GM10266 (cell line): ENCODE data around the gene TMTC2.

Source experiments
- DNase-seq: peaks from one replicate; pipeline ENCODE4 v3.0.0; 2012; ENCODE audit errors: extremely low spot score
- TF ChIP-seq, protein P1 (sequence below): IDR thresholded peaks from 2 replicates; pipeline ENCODE4 v1.5.1; 2012; ENCODE audit warnings: mild to moderate bottlenecking, low read depth; ENCODE audit not compliant: control insufficient read depth, insufficient read depth; ENCODE audit errors: missing control alignments

The TMTC2 gene

DNA sequence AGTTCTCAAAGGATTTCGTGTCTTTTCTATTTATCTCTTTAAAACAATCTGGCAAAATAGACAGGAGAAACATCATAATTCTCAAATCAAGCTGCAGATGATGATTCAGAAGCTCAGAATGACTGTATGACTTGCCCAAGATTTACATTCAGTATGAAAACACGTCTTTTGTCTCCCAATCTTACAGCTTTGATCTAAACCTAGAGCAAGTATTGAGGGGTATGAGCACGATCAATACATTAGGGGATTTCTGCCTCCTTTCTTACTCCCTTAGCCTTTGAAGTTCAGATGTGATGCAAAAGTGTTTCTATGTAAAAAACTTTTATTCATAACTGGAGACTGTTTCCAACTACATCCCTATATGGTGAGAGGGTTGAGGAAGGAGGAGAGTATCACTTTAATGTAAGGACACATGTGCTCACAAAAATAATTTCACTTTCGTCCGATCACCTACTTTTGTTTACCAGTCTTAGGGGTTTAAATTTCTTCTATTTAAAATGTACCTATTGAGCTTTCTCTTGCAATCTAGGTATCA lies 454.8 kb downstream of the TMTC2 start:
- no peak for DNase-seq

GRCh38 chr12:83142914-83143313 lies 456.2 kb downstream of the TMTC2 start:
- DNase-seq: no peak

More for the DNA sequence above, 454.8 kb downstream of the TMTC2 start:
- TF ChIP-seq, protein P1, sequence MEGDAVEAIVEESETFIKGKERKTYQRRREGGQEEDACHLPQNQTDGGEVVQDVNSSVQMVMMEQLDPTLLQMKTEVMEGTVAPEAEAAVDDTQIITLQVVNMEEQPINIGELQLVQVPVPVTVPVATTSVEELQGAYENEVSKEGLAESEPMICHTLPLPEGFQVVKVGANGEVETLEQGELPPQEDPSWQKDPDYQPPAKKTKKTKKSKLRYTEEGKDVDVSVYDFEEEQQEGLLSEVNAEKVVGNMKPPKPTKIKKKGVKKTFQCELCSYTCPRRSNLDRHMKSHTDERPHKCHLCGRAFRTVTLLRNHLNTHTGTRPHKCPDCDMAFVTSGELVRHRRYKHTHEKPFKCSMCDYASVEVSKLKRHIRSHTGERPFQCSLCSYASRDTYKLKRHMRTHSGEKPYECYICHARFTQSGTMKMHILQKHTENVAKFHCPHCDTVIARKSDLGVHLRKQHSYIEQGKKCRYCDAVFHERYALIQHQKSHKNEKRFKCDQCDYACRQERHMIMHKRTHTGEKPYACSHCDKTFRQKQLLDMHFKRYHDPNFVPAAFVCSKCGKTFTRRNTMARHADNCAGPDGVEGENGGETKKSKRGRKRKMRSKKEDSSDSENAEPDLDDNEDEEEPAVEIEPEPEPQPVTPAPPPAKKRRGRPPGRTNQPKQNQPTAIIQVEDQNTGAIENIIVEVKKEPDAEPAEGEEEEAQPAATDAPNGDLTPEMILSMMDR: no peak

DNA sequence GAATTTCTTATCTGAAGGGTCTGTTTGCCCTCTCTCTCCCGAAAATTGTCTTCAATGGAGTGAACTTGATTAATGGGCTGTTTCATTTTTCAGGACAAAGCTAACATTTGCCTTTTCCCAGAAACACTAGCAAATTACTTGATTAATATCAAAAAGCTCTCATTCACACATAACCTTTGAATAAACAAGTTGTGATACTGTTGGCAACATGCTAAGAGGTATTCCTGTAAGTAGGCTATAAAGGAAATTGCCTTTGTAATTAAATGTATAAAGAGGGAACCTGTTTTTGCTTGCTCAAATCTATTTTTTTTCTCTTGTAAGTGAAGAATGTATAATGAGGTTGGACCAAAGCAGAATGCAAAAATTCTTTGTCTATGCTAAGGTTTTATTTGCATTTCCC lies 457.2 kb downstream of the TMTC2 start:
- TF ChIP-seq, protein P1: no peak
- no peak for DNase-seq

More at GRCh38 chr12:83142914-83143313, 456.2 kb downstream of the TMTC2 start:
- TF ChIP-seq, protein P1: no peak

DNA sequence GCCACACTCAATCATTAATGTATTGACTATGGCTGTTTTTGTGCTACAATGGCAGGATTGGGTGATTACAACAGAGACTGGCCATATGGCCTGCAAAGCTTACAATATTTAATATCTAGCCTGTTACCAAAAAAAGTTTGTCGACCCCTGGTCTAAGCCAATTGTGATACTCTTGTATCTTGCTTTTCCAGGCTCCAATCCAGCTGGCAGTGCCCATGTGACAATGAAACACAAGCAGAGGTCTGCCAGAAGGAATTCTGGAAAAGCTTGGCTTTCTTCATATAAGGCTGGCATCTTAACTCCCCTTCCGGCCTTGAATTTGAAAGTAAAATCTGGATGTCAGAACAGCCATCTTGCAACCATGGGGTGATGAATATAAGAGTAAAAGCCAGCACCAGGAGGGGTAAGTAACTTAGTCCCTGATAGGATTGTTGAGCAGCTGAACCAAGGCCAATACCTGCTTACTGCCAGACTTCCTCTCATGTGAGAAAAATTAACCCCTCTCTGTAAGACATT lies 458.7 kb downstream of the TMTC2 start:
- TF ChIP-seq, protein P1: no peak
- DNase-seq: no peak

GRCh38 chr12:83147341-83147740 lies 460.6 kb downstream of the TMTC2 start:
- TF ChIP-seq, protein P1: no peak
- DNase-seq: no peak

GRCh38 chr12:83149987-83150386 lies 463.3 kb downstream of the TMTC2 start:
- no peak for DNase-seq
- TF ChIP-seq, protein P1: no peak

DNA sequence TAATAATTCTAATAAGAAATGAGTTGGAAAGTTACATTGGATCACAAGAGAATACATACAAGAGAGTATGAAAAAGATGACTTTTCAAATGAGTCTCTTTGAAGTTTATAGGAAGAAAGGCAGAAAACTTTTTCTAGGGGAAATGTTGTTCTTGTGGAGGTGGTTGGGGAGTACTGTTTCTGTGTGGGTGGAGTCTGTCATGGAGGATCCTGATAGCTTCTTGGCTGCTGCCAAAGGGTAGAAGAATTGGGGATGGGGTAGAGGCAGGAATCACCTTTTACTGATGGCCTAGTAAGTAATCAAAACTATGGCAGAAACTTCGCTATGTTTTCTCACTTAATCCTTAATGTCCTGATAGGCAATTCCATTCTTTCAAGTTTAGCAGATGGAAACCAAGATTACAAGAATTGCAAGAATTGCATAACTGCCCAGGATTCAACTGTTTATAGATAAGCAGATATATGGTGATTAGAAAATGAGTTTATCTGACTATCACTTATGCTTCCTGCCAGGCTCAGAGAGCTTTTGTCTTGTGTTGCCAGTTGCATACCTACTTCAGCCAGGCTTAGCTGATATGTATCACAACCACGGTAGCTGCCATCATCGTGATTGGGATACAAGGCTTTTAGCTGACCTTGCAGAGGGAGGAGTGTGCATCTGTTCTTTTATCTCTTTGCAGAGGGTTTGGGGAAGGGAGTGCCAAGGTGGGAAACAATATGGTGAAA lies 463.9 kb downstream of the TMTC2 start:
- DNase-seq: no peak
- TF ChIP-seq, protein P1: no peak
